Tongue (tissue), 2 donors: ENCODE measurements around the gene DCC. TPM values are rescaled to one million over a fixed set of nuclear protein-coding genes. Genes with fewer than 3 reads are reported as not detected.

ENCODE experiments used
- DNase-seq: peaks from one replicate; pipeline ENCODE4 v3.0.0-alpha.2; 2015
- total RNA-seq: library from RNA; depleted of rRNA; stranded (reverse); fragments of >200 nt; gene quantifications from one replicate; pipeline ENCODE4 v1.2.3, GENCODE V29; 2014

Gene DCC
- total RNA-seq, 1 donor from 2014 or later = 5.5 TPM

DNA sequence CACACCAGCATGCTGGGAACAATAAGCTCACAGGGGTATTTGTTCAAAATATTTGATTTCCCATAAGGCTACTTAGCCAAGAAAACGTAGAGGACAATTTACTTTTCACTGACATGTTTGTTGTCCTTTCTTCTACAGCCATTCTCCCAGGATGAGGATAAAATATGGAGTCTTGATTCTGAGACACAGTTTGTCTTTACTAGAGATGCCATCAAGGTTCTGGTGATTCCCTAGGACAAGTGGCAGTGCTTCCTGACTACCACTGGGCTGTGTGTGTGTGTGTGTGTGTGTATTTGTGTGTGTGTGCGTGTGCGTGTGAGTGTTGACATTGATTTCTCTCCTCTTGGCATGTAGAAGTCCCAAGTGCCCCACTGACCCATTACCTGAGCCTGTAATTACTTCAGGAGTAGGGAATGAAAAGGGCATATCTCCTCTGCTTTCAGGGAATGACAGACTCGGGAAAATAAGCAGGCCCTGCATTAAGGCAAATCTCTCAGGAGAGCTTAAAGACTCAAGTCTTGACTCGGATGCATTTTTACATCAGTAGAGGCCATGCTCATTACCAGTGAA lies 761.6 kb downstream of the DCC start:
- DNase-seq = no peak

DNA sequence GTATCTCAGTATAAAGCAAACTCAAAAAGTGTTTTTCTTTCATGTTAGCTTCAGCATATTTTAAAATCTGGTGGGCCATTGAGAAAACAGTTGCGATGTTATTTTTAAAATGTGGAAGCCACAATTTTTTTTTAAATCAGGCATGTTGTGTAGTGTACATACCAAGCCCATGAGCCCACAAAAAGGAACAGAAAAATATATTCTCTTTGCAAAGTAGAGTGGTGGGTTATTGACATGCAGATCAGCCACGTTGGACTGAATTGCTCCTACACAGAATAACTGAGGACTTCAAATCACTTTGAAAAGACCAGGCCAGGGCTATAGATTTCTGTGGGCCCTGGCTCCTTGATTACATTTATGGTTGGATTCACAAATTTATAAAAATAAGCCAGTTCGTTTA lies 774.4 kb downstream of the DCC start:
- DNase-seq = no peak

DNA sequence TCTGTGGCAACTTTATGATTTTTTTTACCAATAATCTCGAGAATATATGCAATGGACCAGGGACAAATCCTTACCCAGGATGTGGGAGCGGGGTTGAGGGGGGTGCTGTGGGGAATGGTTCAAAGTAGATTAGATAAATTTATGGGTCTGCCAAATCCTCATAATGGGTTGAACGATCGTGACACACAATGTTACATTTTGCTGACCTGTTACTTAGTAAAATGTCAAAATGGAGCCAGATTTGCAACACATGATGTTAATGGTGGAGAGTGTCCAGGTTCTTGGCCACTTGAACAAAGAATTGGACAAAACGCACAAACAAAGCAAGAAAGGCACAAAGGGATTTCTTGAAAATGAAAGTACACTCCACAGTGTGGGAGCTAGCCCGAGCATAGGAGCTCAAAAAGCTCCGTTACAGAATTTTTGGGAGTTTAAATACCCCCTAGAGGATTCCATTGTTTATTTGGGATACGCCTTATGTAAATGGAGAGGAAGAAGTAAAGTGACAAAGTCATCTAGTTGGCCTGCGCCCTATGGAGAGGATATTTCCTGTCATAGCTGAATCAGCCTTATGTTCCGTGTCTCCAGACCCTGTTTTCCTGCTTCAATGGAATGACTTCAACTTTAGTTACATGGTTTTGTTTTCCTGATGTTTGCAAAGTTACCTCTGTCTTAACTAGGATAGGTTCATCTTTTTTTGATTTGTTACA lies 776.0 kb downstream of the DCC start:
- peak; percentile 28 for DNase-seq

DNA sequence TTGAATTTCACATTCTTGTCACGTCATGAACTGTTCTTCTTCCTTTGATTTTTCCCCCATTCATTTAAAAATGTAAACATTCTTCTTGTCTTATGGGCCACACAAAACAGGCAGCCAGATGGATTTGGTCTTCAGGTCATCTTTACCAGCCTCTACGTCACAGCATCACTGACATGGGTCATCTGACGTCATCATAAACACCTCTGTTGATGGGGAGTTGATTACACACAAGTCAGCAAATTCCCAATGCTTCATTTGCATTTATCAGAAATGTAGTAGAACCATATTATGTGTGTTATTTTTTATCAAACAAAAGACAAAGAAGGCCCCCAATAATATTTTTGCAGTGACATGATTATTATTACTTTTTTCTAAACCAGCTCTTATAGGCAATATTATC lies 777.9 kb downstream of the DCC start:
- DNase-seq = no peak

DNA sequence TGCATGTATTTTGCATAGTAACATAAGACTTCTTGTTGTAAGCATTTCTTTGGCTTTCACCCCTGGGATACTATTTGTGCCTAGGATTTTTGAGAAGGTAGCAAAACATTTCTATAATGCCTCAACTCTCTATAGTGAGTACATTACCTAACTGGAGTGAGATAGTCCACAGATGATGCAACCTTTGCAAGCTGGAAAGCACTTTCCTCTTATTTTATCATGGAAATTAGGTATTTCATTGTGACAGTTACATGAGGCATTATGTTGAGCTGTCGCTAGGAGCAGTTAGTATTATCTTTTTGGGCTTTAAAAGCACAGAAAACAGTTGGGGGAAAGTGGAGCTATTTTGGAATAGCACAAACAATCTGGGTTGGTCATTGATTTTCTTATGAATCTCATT lies 786.2 kb downstream of the DCC start:
- DNase-seq = no peak

DNA sequence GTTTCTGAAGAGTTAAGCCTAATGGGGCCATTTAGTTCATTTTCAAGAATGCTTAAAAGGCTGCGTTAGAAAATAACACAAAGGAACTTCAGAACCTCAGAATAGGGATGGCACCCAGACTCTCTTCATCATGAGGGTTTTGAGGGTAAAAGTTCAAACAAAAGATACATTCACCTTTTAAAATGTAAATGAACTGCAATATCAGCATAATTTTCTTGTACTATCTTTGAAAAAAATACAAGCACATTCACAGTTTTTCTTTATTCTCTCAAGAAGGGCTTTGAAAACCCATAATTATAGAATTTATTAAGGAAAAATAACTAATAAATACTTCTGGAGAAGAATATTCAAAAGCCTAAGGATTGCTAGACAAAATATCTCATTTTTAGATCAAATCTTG lies 791.0 kb downstream of the DCC start:
- no peak for DNase-seq

DNA sequence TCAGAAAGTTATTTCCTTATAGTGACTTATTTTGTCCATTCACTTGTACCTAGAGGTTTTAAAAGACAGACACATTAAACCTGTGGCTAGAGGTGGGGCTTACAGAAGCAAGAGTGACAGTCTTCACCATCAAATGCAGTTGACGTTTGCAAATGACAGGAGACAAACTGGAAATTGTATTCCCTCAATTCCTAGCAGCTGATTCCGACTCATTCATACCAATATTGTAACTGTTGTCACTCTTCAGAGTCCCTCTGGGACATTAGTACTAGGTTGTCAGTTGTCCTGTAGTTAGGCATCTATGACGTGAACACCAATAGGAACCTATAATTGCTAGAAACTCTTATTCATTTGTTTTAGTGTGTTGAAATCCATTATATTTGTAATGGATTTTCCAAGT lies 794.7 kb downstream of the DCC start:
- no peak for DNase-seq

DNA sequence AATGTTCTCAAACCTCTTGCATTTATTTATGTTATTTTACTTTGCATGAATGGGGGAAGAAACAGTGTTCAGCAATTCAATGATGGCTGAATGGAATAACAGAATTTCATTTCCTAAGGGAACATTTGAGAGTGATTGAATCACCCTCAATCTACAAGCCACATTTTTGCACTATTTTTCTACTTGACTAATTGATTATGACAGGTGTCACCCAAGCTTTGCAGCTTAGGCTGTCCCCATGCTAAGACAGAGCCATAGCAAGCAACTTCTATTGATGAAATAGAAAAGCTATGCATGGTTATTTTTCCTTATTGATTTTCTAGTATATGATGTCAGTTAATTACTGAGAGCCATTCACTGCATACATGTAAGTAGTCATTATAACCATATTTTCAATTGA lies 795.7 kb downstream of the DCC start:
- no peak for DNase-seq

DNA sequence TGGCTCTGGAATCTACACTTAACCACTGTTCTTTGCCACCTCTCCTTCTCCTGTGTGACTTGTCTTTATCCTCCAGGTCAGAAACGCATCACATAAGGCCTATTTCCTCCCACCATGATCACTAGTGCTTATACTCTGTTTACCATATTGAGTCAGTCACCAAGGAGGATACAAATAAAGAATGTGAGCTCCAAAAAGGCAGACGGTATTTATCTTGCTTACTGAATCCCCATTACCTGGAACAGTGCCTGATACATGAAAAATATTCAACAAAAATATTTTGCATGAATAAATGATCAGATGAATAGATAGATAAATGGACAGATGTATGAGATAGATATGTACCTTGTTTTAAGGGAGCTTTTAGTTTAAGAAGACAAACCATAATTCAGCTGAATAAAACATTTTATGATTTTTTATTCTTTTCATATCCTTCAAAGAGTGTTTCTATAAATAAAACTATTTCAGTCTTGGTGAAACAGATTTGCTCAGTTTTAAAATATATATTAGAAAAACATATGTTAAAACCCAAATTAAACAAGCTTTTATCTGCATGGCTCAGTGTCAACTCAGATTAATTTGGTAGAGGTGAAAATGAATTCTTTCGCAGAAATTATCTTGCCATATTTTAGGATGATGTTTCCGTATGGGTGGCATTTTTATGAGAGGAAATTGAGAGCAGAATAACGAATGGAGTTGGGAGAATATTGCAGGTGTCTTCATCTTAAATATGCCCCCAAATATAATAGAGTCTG lies 799.9 kb downstream of the DCC start:
- DNase-seq = no peak

DNA sequence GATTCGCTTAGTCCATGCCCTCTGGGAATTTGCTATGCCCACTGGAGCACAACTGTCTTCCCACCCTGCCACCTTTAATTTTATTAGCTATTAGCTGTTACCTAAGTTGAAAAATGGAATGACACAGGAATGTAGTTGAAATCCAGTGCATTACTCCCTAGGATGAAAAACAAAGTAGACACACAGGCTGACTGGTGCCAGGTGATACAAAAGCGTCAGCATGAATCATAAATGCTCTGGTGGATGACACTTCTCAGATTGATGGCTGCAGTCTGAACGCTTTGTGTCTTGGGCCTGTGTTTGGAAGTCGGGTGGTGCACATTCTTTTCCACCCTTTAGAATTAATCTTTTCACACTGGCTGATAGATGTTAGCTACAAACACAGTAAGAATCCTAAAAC lies 802.0 kb downstream of the DCC start:
- no peak for DNase-seq

DNA sequence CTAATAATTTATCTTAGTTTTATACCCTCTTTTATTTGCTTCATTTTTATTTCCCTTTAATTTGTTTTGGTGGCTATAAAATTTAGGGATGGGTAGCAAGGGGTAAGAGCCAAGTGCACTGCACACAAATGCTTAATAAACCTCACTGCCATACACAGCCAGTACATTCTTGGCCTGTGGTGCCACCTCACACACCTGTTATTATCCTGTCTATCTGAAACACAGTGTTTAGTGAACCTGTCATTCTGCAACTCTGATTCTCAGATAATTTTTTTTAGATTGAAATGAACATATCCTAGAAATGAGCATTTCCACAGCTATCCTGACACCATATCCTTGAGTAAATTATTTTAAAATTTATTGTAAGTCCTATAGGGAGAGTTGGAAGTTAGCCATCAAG lies 807.5 kb downstream of the DCC start:
- no peak for DNase-seq

DNA sequence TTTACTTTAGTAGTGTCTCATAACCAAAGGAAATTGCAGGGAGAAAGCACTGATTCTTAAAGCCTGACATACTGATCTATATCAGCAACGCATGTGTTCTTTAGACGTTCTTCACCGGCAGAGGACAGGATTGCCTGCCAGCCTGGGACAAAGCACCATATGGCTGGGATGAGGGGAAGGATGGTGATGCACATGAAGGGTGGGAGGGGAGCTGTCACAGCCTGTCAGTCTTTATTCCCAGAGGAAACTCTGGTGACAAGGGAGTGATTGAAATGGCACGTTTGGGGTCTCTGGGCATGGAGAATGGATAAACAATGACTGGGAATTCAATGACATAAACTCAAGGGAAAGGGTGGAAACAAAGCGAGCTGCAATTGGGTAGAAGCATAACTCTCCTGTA lies 808.1 kb downstream of the DCC start:
- no peak for DNase-seq

DNA sequence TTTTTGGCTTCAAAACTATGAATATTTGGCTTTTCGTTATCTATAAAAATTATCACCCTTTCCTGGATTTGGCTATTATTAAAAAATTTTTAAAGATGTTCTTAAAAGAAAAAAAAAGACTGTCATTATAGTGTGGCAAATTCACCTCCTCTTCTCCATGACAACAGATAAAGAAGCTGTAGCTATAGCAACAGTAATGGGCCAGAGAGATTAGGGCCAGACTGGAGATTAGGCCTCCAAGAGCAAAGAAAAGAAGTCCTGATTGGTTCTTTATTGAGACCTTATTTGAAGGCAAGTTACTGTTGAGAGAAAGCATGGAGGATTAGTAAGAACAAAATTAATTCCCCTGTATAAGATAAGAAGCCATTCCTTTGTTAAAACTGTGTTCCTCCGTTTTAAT lies 812.5 kb downstream of the DCC start:
- DNase-seq = no peak

DNA sequence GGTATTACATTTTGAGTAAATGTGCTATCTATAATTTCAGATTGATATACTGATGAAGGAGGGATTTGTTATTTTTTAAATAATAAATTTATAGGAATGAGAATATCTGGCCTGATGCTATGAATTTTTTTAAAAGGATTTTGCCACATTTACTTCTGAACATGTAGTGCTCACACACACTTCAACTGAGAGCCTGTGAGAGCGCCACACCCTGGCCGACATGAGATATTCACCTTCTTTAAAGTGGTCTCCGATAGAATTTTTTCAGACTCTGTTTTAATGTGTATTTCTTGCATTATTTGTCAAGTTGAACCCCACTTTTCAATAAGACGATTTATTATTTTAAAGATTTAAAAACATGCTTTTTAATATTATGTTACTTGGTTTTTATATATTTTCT lies 813.3 kb downstream of the DCC start:
- peak; percentile 22 for DNase-seq

DNA sequence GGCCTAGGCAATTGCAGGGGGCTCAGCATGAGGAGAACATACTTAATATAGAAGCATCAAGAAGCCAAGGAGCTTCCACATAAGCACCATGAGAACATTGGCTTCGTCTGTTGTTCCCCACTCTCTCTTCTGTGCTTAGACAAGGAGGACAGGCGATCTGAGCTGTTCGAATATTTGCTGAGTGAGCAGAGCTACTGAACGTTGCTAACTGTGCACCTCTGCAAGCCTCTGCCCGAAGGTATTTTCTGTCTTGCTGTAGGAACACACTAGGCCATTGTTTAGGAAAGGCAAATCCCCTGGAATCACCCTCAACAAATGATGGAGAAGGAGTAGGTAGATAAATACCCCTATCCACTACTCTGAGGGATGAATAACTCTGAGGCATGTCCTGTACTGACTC lies 813.8 kb downstream of the DCC start:
- no peak for DNase-seq

DNA sequence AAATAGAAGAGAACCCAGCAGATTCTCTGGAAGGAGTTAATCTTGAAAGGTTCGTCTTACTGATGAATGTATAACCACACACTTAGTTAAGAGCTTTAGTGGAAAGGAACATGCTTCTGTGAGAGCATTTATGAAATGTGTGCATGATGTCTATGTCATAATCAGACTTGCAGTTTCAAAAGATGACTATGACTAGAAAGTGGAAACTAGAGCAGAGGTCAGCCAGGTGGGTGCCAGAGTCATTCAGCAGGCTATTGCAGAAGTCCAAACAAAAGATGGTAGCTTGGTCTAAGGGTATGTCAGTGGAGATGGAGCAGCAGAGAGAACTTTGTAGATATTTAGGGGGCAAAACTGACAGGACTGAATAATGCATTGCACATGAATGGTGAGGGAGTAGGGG lies 825.8 kb downstream of the DCC start:
- DNase-seq = no peak

DNA sequence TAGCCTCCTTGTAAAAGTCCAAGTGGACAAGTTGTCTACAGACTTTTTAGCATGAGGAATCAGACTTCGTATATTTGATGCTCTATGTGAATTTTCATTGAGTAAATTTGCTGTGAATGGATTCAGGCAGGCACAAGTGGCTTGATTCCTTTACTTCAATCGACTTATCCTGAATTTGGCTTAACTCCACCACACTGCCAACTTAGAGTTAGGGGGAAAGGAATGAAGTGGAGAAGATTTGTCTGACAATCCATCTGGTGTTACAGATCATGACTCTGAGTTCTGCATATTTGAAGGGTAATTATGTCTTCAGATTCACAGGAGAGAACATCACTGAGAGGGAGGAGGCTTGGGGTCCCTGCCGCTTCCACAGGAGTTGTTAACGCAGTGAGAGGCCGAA lies 829.3 kb downstream of the DCC start:
- no peak for DNase-seq

DNA sequence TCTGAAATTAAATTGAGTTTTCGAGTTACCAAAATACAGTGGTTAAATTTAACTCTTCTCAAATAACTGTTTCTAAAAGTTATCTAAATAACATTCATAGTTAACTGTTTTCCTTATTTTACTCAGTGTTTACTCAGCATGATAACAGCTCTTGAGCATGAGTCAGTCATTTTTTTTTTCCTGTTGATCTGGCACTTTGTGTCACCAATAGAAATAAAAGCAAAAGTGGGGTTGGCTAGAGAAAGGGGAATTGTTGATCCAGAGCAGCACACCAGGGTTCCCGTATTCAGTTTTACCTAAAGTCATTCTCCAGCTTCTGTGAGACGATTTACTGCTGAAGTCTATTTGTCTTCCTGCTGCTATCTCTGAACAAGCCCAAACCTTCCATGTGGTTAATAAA lies 851.6 kb downstream of the DCC start:
- DNase-seq = no peak

DNA sequence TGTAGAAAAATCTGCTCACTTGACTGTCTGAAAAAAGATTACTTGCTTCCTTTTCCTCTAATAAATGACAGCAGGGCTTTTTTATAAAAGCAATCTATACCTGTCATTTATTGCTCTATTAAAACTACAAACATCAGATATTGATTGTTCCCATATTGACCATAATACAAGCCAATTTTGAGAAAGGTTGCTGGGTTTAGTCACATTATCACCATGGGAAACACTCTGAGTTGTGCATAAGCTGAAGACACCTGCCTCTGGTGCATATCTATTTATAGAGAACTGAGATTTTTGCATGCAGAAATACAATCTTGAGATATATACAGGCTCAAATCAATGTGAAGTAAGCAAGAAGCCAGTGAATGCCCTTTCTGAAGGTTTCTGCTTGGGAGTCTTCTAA lies 853.9 kb downstream of the DCC start:
- no peak for DNase-seq

DNA sequence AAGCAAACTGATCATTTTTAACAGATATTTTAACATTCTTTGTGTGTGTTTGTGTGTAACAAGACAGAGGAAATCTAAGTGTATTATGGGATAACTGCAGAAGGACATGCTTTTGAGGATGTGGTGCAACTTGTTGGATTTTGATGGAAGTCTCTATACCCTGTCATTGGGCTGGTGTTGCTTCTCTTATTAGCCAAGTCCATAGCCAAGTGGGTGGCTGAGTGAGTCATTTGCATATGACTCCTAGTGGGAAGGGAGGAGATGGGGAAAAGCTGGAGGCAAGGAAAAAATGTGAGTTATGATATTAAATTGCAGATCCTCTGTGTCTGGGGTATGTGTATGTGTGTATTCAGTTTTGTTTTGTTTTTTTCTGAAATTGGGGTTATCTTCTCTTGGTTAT lies 879.9 kb downstream of the DCC start:
- DNase-seq = no peak

DNA sequence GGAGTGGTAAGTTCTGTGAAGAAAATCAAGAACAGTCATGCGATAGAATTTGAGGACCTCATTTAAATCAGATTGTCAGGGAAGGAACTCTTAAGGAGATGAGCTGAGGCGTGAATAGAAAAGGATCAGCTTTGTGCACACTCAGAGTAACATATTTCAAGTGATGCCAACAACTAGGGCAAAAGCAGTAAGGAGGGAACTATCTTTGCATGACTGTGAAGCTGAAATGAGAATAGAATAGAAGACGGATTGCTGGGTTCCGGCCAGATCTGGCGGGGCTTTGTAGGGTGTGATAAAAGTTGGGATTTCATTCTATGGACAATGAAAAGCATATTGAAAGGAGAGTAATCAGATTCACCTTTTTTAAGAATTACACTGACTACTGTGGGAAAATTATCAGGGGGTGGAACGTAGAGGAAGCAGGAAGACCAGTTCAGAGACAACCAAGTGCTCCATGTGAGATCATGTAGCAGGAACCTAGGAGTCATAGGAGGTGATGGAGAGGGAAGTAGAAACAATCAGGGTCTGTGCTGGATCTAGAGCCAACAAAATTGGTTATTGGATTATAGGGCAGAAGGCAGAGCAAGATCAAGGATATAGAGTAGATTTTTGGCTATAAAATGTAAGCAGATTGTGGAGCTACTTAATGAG lies 884.3 kb downstream of the DCC start:
- DNase-seq = no peak

DNA sequence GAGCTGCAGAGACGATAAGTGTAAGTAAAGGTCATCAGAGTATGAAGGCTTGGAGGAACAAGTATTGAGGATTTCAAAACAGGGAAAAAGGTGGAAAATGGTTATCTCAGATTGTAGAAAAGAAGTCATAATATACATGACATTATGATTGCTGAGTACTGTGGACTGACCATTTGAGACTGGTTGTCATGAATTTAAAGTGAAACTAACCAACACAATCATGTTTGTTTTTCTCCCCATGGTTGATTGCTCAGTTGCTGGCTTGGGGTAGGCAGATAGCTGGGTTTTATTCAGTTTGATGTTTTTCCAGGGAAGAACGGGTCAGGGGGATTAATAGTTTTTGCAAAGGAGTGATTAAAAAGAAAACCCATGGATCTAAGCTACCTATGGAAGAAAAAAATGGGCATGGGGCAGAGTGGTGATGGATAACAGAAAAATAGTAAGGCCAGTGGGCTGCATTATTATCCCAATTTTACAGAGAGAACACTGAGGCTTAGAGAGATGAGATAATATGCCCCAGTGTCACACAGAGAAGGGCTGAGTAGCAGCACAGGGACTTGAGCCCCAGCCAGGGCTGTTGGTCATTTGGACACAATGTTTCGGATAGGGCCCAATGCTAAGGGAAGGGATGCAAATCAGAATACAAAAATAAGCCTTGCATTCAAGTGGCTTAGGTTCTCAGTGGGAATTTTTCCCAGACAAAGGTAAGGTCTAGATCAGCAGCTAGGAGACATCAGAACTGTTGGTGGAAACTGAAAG lies 885.7 kb downstream of the DCC start:
- no peak for DNase-seq

DNA sequence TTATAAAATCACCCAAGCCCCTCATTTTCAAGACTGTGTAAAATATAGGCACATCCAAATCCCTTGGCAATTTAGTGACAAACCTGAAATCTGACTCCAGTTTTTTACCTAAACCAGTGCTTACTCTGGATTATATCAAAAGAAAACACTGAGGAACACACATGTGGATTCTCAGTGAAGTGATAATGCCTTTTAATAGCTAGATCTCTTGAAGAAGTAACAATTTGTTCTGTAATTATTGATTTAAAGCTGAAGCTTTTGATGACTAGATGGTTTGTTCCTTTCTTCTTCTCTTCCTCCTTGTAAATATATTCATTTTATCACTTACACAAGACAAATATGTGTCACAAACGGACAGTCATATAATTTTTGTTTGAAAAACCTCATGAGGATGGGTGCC lies 894.6 kb downstream of the DCC start:
- DNase-seq = no peak
